WI38 (cell line): ENCODE data around the gene CAPN5.
"Not testable (repeated sequence)": the region's sequence is repeated elsewhere in the genome, so short reads cannot be mapped to it uniquely, and the experiment has no call there.

Source experiments
- H3K4me3 ChIP-seq: 2 replicates; pipeline ENCODE4 v1.5.1; 2011; ENCODE audit warnings: low read depth, mild to moderate bottlenecking, control low read depth, low read length
- CTCF ChIP-seq: IDR thresholded peaks from 2 replicates; pipeline ENCODE4 v1.5.1; 2012; ENCODE audit warnings: low read depth, mild to moderate bottlenecking, control low read depth, low read length

Gene CAPN5

GRCh38 chr11:77093987-77094840 lies 27.4 kb downstream of the CAPN5 start:
- TF ChIP-seq CTCF = no peak
- H3K4me3 ChIP-seq = no peak overlapping the region

- no peak for TF ChIP-seq CTCF
- no peak overlapping the region for H3K4me3 ChIP-seq
Observed at GRCh38 chr11:77094841-77095365, 28.1 kb downstream of the CAPN5 start.

- H3K4me3 ChIP-seq = no peak overlapping the region
- TF ChIP-seq CTCF = no peak
Observed at GRCh38 chr11:77095551-77096490, 29.1 kb downstream of the CAPN5 start.

- TF ChIP-seq CTCF = no peak
- no peak overlapping the region for H3K4me3 ChIP-seq
Observed at GRCh38 chr11:77096591-77097019, 29.8 kb downstream of the CAPN5 start.

- H3K4me3 ChIP-seq = not testable (repeated sequence)
Observed at GRCh38 chr11:77097180-77097579, 30.4 kb downstream of the CAPN5 start.

GRCh38 chr11:77100166-77101042 lies 33.6 kb downstream of the CAPN5 start:
- TF ChIP-seq CTCF = no peak
- no peak overlapping the region for H3K4me3 ChIP-seq

GRCh38 chr11:77101043-77101537 lies 34.3 kb downstream of the CAPN5 start:
- TF ChIP-seq CTCF = no peak; the same call in none of the 2 replicates
- H3K4me3 ChIP-seq = no peak overlapping the region
